PC-3 (cell line): ENCODE data around the gene PLAAT5.

Experiments
- EZH2phosphoT487 ChIP-seq: fragments of 300-600 bp; sonication (generic); IDR thresholded peaks from 2 replicates; pipeline ENCODE4 v1.6.1; 2018; ENCODE audit warnings: mild to moderate bottlenecking, antibody characterized with exemption, low read length, borderline replicate concordance
- TF ChIP-seq, protein P1 (sequence below): fragments of 300-600 bp; sonication (generic); conservative IDR thresholded peaks from 2 replicates; pipeline ENCODE4 v1.5.1; 2017; ENCODE audit warnings: antibody characterized with exemption, low read depth, mild to moderate bottlenecking, low read length

DNA sequence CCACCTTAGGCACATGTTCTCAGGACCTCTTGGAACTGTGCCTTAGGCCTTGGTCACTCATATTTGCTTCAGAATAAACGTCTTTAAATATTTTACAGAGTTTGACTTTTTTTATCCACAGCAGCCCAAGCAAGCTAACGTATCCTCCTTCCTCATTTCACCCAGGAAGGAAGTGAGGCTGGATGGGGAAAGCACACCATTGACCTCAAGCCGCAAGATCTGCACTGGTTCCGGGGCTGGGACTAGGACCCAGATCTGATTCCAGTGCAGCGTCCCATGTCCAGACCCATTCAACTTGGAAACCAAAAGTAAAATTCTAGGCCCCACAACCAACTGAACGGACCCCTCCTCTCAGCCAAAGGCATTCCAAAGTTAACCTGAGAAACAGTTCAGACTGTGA is 12.5 kb upstream of the PLAAT5 start:
- TF ChIP-seq, protein P1, sequence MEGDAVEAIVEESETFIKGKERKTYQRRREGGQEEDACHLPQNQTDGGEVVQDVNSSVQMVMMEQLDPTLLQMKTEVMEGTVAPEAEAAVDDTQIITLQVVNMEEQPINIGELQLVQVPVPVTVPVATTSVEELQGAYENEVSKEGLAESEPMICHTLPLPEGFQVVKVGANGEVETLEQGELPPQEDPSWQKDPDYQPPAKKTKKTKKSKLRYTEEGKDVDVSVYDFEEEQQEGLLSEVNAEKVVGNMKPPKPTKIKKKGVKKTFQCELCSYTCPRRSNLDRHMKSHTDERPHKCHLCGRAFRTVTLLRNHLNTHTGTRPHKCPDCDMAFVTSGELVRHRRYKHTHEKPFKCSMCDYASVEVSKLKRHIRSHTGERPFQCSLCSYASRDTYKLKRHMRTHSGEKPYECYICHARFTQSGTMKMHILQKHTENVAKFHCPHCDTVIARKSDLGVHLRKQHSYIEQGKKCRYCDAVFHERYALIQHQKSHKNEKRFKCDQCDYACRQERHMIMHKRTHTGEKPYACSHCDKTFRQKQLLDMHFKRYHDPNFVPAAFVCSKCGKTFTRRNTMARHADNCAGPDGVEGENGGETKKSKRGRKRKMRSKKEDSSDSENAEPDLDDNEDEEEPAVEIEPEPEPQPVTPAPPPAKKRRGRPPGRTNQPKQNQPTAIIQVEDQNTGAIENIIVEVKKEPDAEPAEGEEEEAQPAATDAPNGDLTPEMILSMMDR = no peak
- TF ChIP-seq EZH2phosphoT487 = no peak
